HEK293T (cell line): ENCODE results near the gene SLC30A4.

ENCODE experiments used
- ARNT ChIP-seq: fragments of 450-650 bp; IDR thresholded peaks from 2 replicates; pipeline ENCODE4 v1.6.1; 2017; ENCODE audit warnings: mild to moderate bottlenecking
- BHLHE40 ChIP-seq: fragments of 450-650 bp; IDR thresholded peaks from 2 replicates; pipeline ENCODE4 v1.6.1; 2016; ENCODE audit warnings: mild to moderate bottlenecking, moderate library complexity, borderline replicate concordance
- CTBP1 ChIP-seq: fragments of 450-650 bp; IDR thresholded peaks from 2 replicates; pipeline ENCODE4 v1.6.1; 2016; ENCODE audit warnings: borderline replicate concordance
- ELF4 ChIP-seq: fragments of 450-650 bp; IDR thresholded peaks from 2 replicates; pipeline ENCODE4 v1.6.1; 2017; ENCODE audit warnings: antibody characterized with exemption
- FOXK2 ChIP-seq: fragments of 450-650 bp; IDR thresholded peaks from 2 replicates; pipeline ENCODE4 v1.6.1; 2016; ENCODE audit warnings: mild to moderate bottlenecking
- FOXM1 ChIP-seq: fragments of 450-650 bp; IDR thresholded peaks from 2 replicates; pipeline ENCODE4 v1.6.1; 2017; ENCODE audit warnings: mild to moderate bottlenecking, borderline replicate concordance
- NFRKB ChIP-seq: fragments of 450-650 bp; IDR thresholded peaks from 2 replicates; pipeline ENCODE4 v1.6.1; 2016; ENCODE audit warnings: mild to moderate bottlenecking, moderate library complexity
- SP1 ChIP-seq: fragments of 450-650 bp; IDR thresholded peaks from 2 replicates; pipeline ENCODE4 v1.6.1; 2017
- SUZ12 ChIP-seq: fragments of 450-650 bp; IDR thresholded peaks from 2 replicates; pipeline ENCODE4 v1.6.1; 2016; ENCODE audit warnings: mild to moderate bottlenecking
- TARDBP ChIP-seq: fragments of 450-650 bp; IDR thresholded peaks from 2 replicates; pipeline ENCODE4 v1.6.1; 2016
- ZNF384 ChIP-seq: fragments of 450-650 bp; IDR thresholded peaks from 2 replicates; pipeline ENCODE4 v1.6.1; 2016
- TF ChIP-seq, protein P1 (sequence below): fragments of 450-650 bp; IDR thresholded peaks from 2 replicates; pipeline ENCODE4 v1.6.1; 2016

DNA sequence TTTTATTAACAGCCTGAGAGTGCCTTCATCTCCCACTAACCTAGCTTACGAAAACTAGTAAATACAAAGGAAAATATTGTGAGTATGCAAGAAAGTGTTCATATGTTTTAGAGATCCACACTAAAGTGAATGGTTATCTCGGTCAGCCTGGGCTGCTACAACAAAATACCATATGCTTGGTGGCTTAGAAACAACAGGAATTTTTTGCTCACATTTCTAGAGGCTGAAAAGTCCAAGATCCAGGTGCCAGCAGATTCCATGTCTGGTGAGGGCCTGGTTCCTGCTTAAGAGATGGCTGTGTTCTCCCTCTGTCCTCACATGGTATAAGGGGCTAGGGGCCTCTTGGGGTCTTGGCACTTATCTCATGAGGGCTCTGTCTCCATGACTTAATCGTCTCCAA lies 20.5 kb upstream of the SLC30A4 start:
- TF ChIP-seq SP1 (no peak), FOXK2 (no peak), TARDBP (no peak), BHLHE40 (no peak), NFRKB (no peak), ARNT (no peak), SUZ12 (no peak), FOXM1 (no peak), ZNF384 (no peak), ELF4 (no peak), CTBP1 (no peak)
- TF ChIP-seq, protein P1, sequence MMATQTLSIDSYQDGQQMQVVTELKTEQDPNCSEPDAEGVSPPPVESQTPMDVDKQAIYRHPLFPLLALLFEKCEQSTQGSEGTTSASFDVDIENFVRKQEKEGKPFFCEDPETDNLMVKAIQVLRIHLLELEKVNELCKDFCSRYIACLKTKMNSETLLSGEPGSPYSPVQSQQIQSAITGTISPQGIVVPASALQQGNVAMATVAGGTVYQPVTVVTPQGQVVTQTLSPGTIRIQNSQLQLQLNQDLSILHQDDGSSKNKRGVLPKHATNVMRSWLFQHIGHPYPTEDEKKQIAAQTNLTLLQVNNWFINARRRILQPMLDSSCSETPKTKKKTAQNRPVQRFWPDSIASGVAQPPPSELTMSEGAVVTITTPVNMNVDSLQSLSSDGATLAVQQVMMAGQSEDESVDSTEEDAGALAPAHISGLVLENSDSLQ = no peak
